ENCODE measurements around the gene CCN5.
"Not testable (repeated sequence)": the region's sequence is repeated elsewhere in the genome, so short reads cannot be mapped to it uniquely, and the experiment has no call there.

The CCN5 gene

GRCh38 chr20:44695295-44695673 is 19.9 kb upstream of the CCN5 start:
- DNase-seq = no peak

GRCh38 chr20:44695674-44696300 is 19.4 kb upstream of the CCN5 start:
- DNase-seq = no peak

GRCh38 chr20:44696315-44696714 is 18.9 kb upstream of the CCN5 start:
- no peak for DNase-seq

DNA sequence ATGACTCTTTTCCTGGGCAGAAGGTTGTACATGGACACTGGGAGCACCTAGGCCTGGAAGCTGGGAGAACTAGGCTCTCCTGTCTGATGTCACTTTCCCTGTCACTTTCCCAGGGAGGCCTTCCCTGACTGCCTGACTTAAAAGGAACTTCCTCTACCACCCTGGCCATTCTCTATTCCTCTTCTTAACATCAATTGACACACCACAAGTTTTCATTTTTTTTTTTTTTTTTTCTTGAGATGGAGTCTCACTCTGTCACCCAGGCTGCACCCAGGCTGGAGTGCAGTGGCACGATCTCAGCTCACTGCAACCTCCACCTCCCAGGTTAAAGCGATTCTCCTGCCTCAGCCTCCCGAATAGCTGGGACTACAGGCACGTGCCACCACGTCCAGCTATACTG is 18.1 kb upstream of the CCN5 start:
- DNase-seq = not testable (repeated sequence)

- no peak for DNase-seq
These were observed 16.8 kb upstream of the CCN5 start for GRCh38 chr20:44698351-44698750.

GRCh38 chr20:44700306-44700705 is 14.9 kb upstream of the CCN5 start:
- no peak for DNase-seq

DNA sequence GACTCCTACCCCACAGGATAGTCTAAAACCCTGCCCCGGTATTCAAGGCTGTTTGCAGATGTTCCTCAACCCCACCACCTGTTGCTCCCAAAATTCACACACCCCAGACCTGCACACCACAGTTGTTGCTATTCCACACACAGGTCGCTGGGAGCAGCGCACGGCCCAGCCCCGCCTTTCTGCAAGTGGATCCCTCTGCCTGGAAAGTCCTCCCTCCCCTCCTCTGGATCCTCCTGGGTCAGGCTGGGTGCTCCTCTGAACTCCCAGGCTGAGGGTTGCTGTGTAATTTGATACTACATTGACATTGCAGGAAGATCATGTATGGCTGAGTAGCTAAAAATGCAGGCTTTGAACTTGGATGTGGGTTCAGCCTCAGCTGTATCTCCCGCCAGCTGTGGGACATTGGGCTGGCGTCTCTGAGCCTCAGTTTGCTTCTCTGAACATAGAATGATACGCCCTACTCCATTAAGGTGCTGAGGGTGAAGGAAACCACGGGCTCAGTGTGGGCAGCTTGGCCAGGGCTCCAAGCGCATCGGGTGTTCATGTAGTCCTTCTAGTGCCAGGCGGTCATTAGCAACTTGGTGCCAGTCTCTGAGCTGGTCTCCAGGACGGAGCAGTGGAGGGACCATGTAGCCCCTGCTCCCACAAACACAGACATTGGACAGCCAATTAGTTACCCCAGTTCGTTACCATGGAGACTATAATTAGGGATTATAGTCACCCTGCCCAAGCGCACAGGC is 13.9 kb upstream of the CCN5 start:
- no peak for DNase-seq

GRCh38 chr20:44701858-44702256 is 13.3 kb upstream of the CCN5 start:
- DNase-seq = no peak

- DNase-seq = no peak
These were observed 12.4 kb upstream of the CCN5 start for GRCh38 chr20:44702776-44703175.

- no peak for DNase-seq
These were observed 11.8 kb upstream of the CCN5 start for GRCh38 chr20:44703183-44703925.

- no peak for DNase-seq
These were observed 11.1 kb upstream of the CCN5 start for GRCh38 chr20:44703956-44704488.

GRCh38 chr20:44704551-44704971 is 10.6 kb upstream of the CCN5 start:
- DNase-seq = no peak

GRCh38 chr20:44705364-44706094 is 9.6 kb upstream of the CCN5 start:
- no peak for DNase-seq

DNA sequence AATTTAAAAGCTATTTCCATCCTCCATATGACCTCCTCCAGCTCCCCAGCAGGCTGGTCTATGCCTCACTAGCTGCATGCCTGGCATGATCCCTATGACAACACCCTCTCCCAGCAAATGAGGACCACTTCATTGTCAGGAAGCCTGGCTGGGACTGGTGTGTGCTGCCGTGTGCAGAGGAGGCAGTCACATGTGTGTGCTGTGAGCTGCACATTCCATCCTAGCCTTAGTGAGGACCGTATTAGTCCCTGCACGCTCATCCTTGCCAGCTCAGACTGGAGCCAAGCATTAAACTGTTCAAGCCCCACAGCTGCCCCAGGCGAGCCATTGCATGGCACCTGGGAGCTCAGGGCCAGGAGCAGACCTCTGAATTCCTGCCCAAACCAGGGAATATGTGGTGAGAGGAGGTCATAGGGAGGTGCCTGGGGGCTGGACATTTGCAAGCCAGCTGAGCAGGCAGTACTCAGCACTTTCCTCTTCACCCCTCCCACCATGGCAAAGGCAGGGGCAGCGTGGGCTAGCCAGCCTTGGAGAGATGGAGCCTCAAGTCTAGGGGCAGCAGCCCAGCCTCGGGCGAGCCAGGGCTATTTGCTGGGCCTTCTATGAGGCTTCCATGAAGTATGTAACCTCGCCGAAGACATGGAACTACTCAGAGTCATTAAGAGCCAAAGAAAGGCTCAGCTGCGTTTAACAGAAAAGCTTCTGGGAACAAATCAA is 8.7 kb upstream of the CCN5 start:
- no peak for DNase-seq

DNA sequence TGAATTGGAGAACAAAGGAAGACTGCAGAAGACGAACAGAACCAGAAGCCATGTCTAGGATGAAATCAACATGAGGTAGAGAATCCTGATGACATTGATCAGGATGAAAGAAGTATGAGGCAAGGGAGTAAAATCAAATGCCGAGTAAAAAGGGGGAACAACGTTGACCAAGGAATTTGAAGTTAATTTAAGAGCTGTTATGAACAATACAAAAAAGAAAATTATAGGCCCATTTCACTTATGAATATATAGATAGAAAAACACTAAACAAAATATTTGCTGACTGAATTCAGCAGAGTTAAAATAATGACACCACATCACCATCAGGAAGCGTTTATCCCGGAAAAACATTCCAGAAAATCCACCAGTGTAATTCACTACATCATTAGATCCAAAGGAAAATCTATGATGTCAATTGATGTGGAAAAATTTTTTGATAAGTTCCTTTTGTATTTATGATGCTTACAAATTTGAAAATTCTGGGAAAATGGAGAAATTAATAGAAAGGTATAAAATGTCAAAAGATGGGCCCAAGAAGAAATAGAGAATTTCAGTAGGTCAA is 8.1 kb upstream of the CCN5 start:
- DNase-seq = no peak

GRCh38 chr20:44709380-44709779 is 5.8 kb upstream of the CCN5 start:
- no peak for DNase-seq

DNA sequence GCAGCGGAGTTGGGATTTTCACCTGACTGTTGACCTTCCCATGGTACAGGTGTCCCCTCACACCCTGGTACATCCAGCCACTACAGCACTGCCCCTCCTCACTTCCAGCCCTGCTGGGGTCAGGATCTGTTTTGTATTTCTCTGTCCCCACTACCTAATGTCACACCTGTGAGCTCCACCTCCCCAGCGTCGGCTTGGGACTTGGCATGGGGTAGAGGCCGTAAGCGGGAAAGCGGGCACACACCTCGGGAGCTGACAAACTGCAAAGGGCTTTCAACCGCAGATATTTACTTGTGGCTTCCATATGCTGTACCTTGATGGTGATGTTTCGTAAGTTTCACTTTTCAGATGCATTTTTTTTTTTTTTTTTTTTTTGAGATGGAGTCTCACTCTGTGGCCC is 5.4 kb upstream of the CCN5 start:
- no peak for DNase-seq

DNA sequence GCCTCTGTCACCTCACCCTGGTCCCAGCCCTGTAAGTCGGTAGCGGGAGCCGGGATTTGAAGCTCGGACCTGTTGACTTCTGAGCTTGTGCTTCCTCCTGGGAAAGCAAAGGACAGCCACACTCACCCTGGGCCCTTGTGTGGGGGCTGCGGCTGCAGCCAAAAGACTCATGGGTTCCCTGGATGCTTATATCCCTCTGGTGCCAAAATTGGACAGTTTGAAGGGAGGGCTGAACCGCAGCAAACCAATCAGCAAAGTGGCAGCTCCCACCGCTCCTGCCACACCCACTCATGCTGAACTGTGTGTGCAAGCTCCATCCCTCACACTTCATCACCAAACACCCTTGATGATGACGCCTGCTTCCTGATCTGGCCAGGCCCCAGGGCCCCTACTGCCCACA is 3.9 kb upstream of the CCN5 start:
- DNase-seq = no peak

GRCh38 chr20:44714102-44714700 is 968 bp upstream of the CCN5 start:
- no peak for DNase-seq

- no peak for DNase-seq
These were observed 535 bp downstream of the CCN5 start for GRCh38 chr20:44715499-44716308.
